PC-9 (cell line): ENCODE measurements around the gene CREB3L1. TPM values are rescaled to one million over a fixed set of nuclear protein-coding genes. Genes with fewer than 3 reads are reported as not detected.

ENCODE experiments used
- BruUV-seq: library from RNA; stranded (reverse); fragments of 400-500 nt; replicated peaks from 2 replicates; lab custom pipeline; 2021; lab: Mats Ljungman, UMichigan
- CTCF ChIA-PET: fragments of 300-600 bp; sonication (Branson Sonifier 250); formaldehyde crosslinking; loops from one replicate; lab custom pipeline; 2022; ENCODE audit warnings: antibody characterized with exemption; lab: Charles Lee
- POLR2A ChIA-PET: fragments of 300-600 bp; sonication (Branson Sonifier 250); formaldehyde crosslinking; loops from one replicate; lab custom pipeline; 2022; ENCODE audit warnings: antibody characterized with exemption; ENCODE audit not compliant: unreplicated experiment; lab: Charles Lee
- DNase-seq, 2 experiments: peaks; one replicate each; pipeline versions ENCODE4 v3.0.0 to v3.0.0-alpha.2; 2015 to 2022; ENCODE audit warnings: mixed read lengths in 1 of 2
- H2AFZ ChIP-seq: fragments of 200-600 bp; sonication (generic); 2 replicates; pipeline ENCODE4 v1.8.1; 2017; ENCODE audit warnings: antibody characterized with exemption
- H3F3A ChIP-seq: fragments of 200-600 bp; sonication (generic); 2 replicates; pipeline ENCODE4 v1.8.1; 2017; ENCODE audit warnings: antibody characterized with exemption, mild to moderate bottlenecking, low read depth; ENCODE audit not compliant: insufficient read depth
- H3K27ac ChIP-seq: fragments of 200-600 bp; sonication (generic); 2 replicates; pipeline ENCODE4 v1.6.1; 2016; ENCODE audit warnings: mixed run types
- H3K27me3 ChIP-seq: fragments of 200-600 bp; sonication (generic); 2 replicates; pipeline ENCODE4 v1.6.1; 2016; ENCODE audit warnings: low read depth, mixed run types; ENCODE audit not compliant: insufficient read depth
- H3K36me3 ChIP-seq: fragments of 200-600 bp; sonication (generic); 2 replicates; pipeline ENCODE4 v1.6.1; 2016; ENCODE audit warnings: low read depth, mixed run types
- H3K4me1 ChIP-seq: fragments of 200-600 bp; sonication (generic); replicated peaks from 2 replicates; pipeline ENCODE4 v1.6.1; 2016; ENCODE audit warnings: mixed run types; ENCODE audit not compliant: insufficient read depth
- H3K4me2 ChIP-seq: fragments of 200-600 bp; sonication (generic); 2 replicates; pipeline ENCODE4 v1.6.1; 2017; ENCODE audit warnings: mixed run types
- H3K4me3 ChIP-seq: fragments of 200-600 bp; sonication (generic); 2 replicates; pipeline ENCODE4 v1.6.1; 2016; ENCODE audit warnings: mixed run types
- H3K79me2 ChIP-seq: fragments of 200-600 bp; sonication (generic); 2 replicates; pipeline ENCODE4 v1.6.1; 2017; ENCODE audit warnings: low read depth, mixed run types
- H3K9me2 ChIP-seq: fragments of 200-600 bp; sonication (generic); 2 replicates; pipeline ENCODE4 v1.8.1; 2017; ENCODE audit warnings: mild to moderate bottlenecking; ENCODE audit not compliant: insufficient read depth
- H3K9me3 ChIP-seq: fragments of 200-600 bp; sonication (generic); 2 replicates; pipeline ENCODE4 v1.8.1; 2016; ENCODE audit warnings: low read depth; ENCODE audit not compliant: insufficient read depth
- H4K20me1 ChIP-seq: fragments of 200-600 bp; sonication (generic); 2 replicates; pipeline ENCODE4 v1.8.1; 2017; ENCODE audit not compliant: insufficient read depth
- CTCF ChIP-seq: fragments of 200-600 bp; sonication (generic); conservative IDR thresholded peaks from 2 replicates; pipeline ENCODE4 v1.6.1; 2017; ENCODE audit warnings: mixed run types, antibody characterized with exemption, mild to moderate bottlenecking, moderate library complexity
- EZH2 ChIP-seq: fragments of 200-600 bp; sonication (generic); IDR thresholded peaks from 2 replicates; pipeline ENCODE4 v1.8.0; 2017; ENCODE audit warnings: antibody characterized with exemption, low read depth
- intact Hi-C: fragments of 100-400 bp; cut with micrococcal nuclease; formaldehyde crosslinking; loops from one replicate; pipeline ENCODE4 v1.10.0; 2022; ENCODE audit not compliant: unreplicated experiment
- total RNA-seq: library from RNA; stranded (reverse); gene quantifications from 2 replicates; pipeline ENCODE4 v1.2.3, GENCODE V29; 2021

CREB3L1 gene
- total RNA-seq, 1 experiment from 2014 or later: 3.1 TPM

GRCh38 chr11:46357483-46357936 is 80.0 kb downstream of the CREB3L1 start:
- no peak overlapping the region for H2AFZ ChIP-seq

GRCh38 chr11:46359953-46360352 is 82.5 kb downstream of the CREB3L1 start:
- Histone ChIP-seq H3K9me3 (no peaks in the 10 kb centered on the region), H3F3A (peaks cover 12% of the 10 kb centered on the region; the same call in 1 of the 2 replicates), H2AFZ (no peak overlapping the region), H3K27ac (no peak overlapping the region), H3K4me3 (no peak overlapping the region), H3K79me2 (peaks cover 30% of the 10 kb centered on the region), H3K27me3 (no peaks in the 10 kb centered on the region), H3K4me1 (peaks cover 22% of the 10 kb centered on the region), H3K4me2 (no peak overlapping the region), H3K36me3 (no peaks in the 10 kb centered on the region), H3K9me2 (no peaks in the 10 kb centered on the region), H4K20me1 (peaks cover 11% of the 10 kb centered on the region; the same call in 1 of the 2 replicates)
- ChIA-PET POLR2A (no interaction called here), CTCF (no interaction called here)
- intact Hi-C loops: loop anchor here (5.0 kb wide), 1 partner anchor 257 kb away; the partner anchor contains the start of genes ATG13 and HARBI1
- no peak for DNase-seq
- TF ChIP-seq EZH2 (no peak), CTCF (no peak)
- no TSS peak for BruUV-seq

More at GRCh38 chr11:46357483-46357936, 80.0 kb downstream of the CREB3L1 start:
- no peaks in the 10 kb centered on the region for H3K27me3 ChIP-seq
- no peak for TF ChIP-seq EZH2
- TF ChIP-seq CTCF: no peak
- intact Hi-C loops: no loop called here
- peaks cover 2% of the 10 kb centered on the region; the same call in 1 of the 2 replicates for H3F3A ChIP-seq
- no peak overlapping the region for H3K4me2 ChIP-seq
- peaks cover 38% of the 10 kb centered on the region for H3K79me2 ChIP-seq
- H3K9me2 ChIP-seq: no peaks in the 10 kb centered on the region
- peaks cover 8% of the 10 kb centered on the region; the same call in 1 of the 2 replicates for H4K20me1 ChIP-seq
- BruUV-seq: no TSS peak
- H3K4me1 ChIP-seq: peaks cover 3% of the 10 kb centered on the region
- POLR2A ChIA-PET: no interaction called here
- no peak overlapping the region for H3K27ac ChIP-seq
- CTCF ChIA-PET: no interaction called here
- H3K4me3 ChIP-seq: no peak overlapping the region
- H3K36me3 ChIP-seq: peaks cover 10% of the 10 kb centered on the region; the same call in 1 of the 2 replicates
- DNase-seq: no peak
- no peaks in the 10 kb centered on the region for H3K9me3 ChIP-seq

- Histone ChIP-seq H3K9me3 (no peaks in the 10 kb centered on the region), H3K9me2 (no peaks in the 10 kb centered on the region), H3K27ac (no peak overlapping the region), H4K20me1 (peaks cover 11% of the 10 kb centered on the region; the same call in 1 of the 2 replicates), H3K4me1 (peaks cover 22% of the 10 kb centered on the region), H3F3A (peaks cover 12% of the 10 kb centered on the region; the same call in 1 of the 2 replicates), H2AFZ (no peak overlapping the region), H3K27me3 (no peaks in the 10 kb centered on the region), H3K4me3 (no peak overlapping the region), H3K79me2 (peaks cover 29% of the 10 kb centered on the region), H3K4me2 (no peak overlapping the region), H3K36me3 (no peaks in the 10 kb centered on the region)
- DNase-seq: no peak
- CTCF ChIA-PET: interaction anchor here (0.7 kb wide), 2 partner anchors 46 to 302 kb away, joined by 3 to 4 read pairs; no protein-coding TSS in a partner anchor
- POLR2A ChIA-PET: interaction anchor here (0.5 kb wide), 1 partner anchor 179 kb away, joined by 3 read pairs; no protein-coding TSS in a partner anchor
- BruUV-seq: no TSS peak
- intact Hi-C loops: loop anchor here (5.0 kb wide), 1 partner anchor 256 kb away; the partner anchor contains the start of genes ATG13 and HARBI1
- no peak for TF ChIP-seq EZH2
- TF ChIP-seq CTCF: no peak
Observed at GRCh38 chr11:46360878-46361277, 83.4 kb downstream of the CREB3L1 start.
